ENCODE results near the gene STMN1.

Gene STMN1

DNA sequence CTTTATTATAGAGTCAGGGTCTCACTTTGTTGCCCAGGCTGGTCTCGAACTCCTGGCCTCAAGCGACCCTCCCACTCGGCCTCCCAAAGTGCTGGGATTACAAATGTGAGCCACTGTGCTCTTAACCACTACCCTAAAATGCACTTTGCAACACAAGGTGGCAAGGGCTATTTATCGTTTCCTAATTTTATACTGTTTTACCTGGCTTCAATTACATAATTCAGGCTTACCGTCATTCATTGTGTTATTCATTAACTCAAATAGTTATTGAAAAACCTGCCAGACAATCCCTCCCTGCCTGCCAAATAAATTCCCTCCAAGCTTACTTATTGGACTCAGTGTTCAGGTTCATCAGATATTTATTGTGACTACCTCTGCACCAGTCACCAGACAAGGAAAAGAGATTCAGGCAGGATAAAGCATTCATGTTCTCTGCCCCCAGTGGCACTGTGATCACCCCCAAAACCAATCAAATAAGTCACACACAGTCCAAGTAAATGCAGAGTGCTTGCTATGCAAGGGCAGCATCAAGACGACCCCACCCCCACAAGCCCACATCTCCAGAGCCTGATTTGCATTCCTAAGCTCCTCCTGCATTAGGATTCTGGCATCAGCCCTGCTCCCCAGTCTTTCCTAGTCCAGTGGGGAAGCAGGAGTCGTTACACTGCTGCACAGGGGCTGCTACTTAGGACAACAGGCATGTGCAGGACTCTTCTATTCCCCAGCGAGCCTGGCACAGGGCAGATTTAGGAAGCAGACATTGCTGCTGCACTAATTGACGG is 38.8 kb downstream of the STMN1 start:
- DNase-seq = no peak

DNA sequence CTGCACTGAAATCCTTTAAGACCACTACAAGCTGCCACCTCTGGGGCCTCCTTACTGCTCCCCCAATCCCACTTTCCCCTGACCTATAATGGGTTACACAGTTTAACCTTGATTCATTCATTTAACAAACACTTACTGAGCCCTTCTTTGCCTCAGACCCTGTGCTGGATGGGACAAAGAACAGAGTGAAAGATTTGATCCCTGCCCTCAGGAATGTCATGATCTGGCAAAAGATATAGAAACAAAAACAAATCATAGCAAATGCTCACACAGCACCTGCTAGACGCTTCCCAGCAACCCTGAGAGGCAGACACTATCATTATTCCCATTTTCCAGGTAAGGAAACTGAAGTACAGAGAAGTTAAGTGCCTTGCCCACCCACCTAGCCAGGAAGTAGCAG is 39.9 kb downstream of the STMN1 start:
- no peak for DNase-seq

- no peak for DNase-seq
Observed at GRCh38 chr1:25864434-25864833, 41.8 kb downstream of the STMN1 start.

- no peak for DNase-seq
Observed at GRCh38 chr1:25863486-25864262, 42.5 kb downstream of the STMN1 start.

- no peak for DNase-seq
Observed at GRCh38 chr1:25862785-25863485, 43.3 kb downstream of the STMN1 start.

DNA sequence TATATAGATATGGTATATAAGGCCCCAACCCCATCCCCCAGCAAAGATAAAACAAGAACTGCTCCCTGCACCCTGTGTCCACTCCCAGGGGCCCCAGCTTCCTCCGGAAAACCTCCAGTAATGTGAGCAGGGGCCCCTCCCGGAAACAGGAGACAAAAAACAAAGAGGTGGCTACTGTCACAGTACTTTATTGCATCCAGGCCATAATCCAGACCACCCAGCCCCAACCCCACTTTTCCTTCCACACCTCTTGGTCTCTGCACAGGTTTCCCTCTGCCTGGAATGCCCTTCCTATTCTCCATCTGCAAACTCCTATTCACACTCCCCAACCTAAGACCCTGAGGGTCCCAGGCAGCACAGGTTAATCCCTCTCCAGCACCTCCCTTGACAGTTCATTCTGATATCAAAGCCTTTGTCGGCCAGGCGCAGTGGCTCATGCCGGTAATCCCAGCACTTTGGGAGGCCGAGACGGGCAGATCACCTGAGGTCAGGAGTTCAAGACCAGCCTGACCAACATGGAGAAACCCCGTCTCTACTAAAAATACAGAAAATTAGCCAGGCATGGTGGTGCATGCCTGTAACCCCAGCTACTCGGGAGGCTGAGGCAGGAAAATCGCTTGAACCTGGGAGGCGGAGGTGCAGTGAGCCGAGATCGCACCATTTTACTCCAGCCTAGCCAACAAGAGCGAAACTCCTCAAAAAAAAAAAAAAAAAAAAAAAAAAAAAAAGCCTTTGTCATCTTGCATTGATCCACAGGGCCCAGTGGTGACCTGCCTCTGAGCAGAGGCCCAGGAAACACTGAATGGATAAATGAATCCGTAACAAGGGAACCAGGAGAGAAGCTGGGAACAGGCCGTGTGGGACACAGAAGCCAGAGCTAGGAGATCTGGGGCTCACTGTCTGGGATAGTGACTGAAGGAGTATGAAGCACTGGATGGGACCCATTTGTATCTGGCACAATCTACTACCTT is 44.6 kb downstream of the STMN1 start:
- DNase-seq = peak; percentile 73

- peak; percentile 89 for DNase-seq
Observed at GRCh38 chr1:25858906-25859789, 47.1 kb downstream of the STMN1 start, which contains the start of gene AUNIP. Gene AUNIP, minus strand, starts transcription at chr1:25859457. Its CDS starts 100 bp downstream, at chr1:25859357.

DNA sequence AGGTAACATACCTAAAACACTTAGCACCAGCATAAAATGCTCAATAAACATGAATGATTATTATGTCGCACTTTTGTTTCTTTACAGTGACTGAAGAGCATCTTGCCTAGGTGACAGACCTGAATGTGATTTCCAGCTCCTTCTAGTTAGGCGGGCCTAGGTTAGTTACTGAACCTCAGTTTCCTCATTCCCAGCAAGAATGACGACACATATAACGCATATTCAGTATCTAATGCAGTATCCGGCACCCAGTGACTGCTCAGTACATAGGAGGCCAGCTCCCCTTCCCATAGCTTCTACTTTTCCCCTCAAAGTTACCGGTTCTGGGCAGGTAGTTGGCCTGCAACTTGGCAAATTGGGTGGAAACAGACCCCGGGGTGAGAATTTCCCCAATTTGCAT is 47.7 kb downstream of the STMN1 start:
- no peak for DNase-seq

- no peak for DNase-seq
Observed at GRCh38 chr1:25856856-25857255, 49.4 kb downstream of the STMN1 start.

DNA sequence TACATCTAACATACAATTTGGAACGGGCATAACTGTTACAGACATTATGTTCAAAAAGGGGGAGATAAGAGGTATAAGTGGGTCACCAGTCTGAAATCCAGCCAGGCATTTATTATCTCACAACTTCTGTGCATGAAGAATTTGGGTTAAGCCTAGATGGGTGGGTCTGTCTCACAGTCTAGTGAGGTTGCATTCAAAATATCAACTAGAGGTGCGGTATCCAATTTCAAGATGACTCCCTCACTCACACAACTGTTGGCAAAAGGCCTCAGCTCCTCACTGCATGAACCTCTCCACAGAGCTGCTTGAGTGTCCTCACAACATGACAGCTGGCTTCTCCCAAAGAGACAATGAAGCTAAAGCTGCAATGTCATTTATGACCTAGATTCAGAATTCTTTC is 51.7 kb downstream of the STMN1 start:
- DNase-seq = no peak
